Tibial nerve (tissue), 4 donors: ENCODE data around the gene TPRG1L. TPM values are rescaled to one million over a fixed set of nuclear protein-coding genes. Genes with fewer than 3 reads are reported as not detected.

ENCODE experiments used
- DNase-seq, 2 donors: peaks; one replicate each; pipeline ENCODE4 v3.0.0-alpha.2; 2019; ENCODE audit warnings: low spot score in 2 of 2
- H3K27ac ChIP-seq, 4 donors: fragments of 200-600 bp; sonication (generic) in 3 of 4; one replicate each; pipeline ENCODE4 v1.5.1; 2017 to 2019; ENCODE audit warnings: mild to moderate bottlenecking in 1 of 4
- H3K27me3 ChIP-seq, 2 donors: fragments of 200-600 bp; sonication (generic) in 1 of 2; one replicate each; pipeline versions ENCODE4 v1.5.1 to v1.6.0; 2017 to 2019
- H3K36me3 ChIP-seq, 3 donors: fragments of 200-600 bp; sonication (generic); one replicate each; pipeline ENCODE4 v1.5.1; 2018 to 2019
- H3K4me1 ChIP-seq, 4 donors: fragments of 200-600 bp; sonication (generic) in 3 of 4; one replicate each; pipeline ENCODE4 v1.5.1; 2017 to 2019
- H3K4me3 ChIP-seq, 4 donors: fragments of 200-600 bp; sonication (generic) in 3 of 4; one replicate each; pipeline ENCODE4 v1.5.1; 2017 to 2019; ENCODE audit warnings: mild to moderate bottlenecking in 1 of 4, moderate library complexity in 1 of 4
- H3K9me3 ChIP-seq, 4 donors: fragments of 200-600 bp; sonication (generic) in 3 of 4; one replicate each; pipeline ENCODE4 v1.5.1; 2017 to 2019
- EP300 ChIP-seq, 2 donors: sonication (generic); formaldehyde crosslinking; IDR thresholded peaks; one replicate each; pipeline ENCODE4 v1.6.1; 2017; ENCODE audit warnings: antibody characterized with exemption in 2 of 2, mild to moderate bottlenecking in 1 of 2
- POLR2A ChIP-seq, 2 donors: fragments of 450-650 bp; IDR thresholded peaks; one replicate each; pipeline ENCODE4 v1.6.1; 2017; ENCODE audit warnings: antibody characterized with exemption in 2 of 2, mild to moderate bottlenecking in 2 of 2, moderate library complexity in 2 of 2
- WGBS, 2 donors: methylation state at CpG; one replicate each; pipeline ENCODE4 v1.1.5; 2018; 5-methylcytosine and 5-hydroxymethylcytosine counted together
- total RNA-seq, 4 donors: library from RNA; depleted of rRNA; stranded (reverse); fragments of >200 nt; gene quantifications; one replicate each; pipeline ENCODE4 v1.1.0, GENCODE V29; 2016
- TF ChIP-seq, protein P1 (sequence below), 5 experiments: fragments of 200-600 bp in 3 of 5; fragments of 450-650 bp in 2 of 5; sonication (generic) in 3 of 5; IDR thresholded peaks; one replicate each; pipeline ENCODE4 v1.5.1; 2016 to 2019; ENCODE audit warnings: antibody characterized with exemption in 5 of 5, mild to moderate bottlenecking in 3 of 5, moderate library complexity in 2 of 5

The TPRG1L gene
- total RNA-seq, 4 donors from 2014 or later = 26.7 to 39.8 (median 34.7) TPM

DNA sequence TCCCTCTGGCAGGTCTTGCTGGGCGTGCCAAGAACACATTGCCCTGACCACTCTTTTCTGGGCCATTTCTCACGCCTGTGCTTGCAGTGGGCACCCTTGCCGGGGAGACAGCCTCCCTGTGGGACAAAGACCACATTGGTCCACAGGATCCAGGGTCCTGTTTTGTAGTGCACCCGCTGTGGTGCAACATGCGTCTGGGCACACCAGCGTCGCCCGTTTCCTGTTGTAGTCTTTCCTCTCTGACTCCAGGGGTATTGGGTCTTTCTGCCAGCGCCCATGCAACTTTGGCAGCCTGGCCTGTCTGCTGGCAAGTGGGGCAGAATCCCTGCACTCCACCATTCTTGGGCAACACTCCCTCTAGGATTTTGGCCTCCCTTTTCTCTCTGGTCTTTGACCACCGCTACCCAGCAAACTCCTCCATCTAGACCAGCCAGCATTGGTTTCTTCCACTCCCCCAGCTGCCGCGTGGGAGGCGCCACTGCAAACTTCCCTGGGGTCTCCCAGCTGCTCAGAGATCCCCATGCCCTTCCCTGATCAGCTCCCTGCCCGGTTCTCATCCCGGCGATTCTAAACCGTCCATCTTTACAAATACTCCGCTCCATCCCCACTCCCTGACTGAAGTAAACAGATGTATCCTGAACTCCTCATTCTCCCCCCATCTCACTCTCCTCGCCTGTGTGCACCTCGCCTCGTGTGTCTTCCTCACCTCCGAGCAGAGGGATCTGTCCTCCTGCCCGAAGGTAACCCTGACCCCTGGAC, 1.2 kb upstream of the TPRG1L start:
- no peak for TF ChIP-seq EP300 (IDR thresholded peaks at IDR 0.05)
- no peak for TF ChIP-seq POLR2A (IDR thresholded peaks at IDR 0.05)
- TF ChIP-seq, protein P1, sequence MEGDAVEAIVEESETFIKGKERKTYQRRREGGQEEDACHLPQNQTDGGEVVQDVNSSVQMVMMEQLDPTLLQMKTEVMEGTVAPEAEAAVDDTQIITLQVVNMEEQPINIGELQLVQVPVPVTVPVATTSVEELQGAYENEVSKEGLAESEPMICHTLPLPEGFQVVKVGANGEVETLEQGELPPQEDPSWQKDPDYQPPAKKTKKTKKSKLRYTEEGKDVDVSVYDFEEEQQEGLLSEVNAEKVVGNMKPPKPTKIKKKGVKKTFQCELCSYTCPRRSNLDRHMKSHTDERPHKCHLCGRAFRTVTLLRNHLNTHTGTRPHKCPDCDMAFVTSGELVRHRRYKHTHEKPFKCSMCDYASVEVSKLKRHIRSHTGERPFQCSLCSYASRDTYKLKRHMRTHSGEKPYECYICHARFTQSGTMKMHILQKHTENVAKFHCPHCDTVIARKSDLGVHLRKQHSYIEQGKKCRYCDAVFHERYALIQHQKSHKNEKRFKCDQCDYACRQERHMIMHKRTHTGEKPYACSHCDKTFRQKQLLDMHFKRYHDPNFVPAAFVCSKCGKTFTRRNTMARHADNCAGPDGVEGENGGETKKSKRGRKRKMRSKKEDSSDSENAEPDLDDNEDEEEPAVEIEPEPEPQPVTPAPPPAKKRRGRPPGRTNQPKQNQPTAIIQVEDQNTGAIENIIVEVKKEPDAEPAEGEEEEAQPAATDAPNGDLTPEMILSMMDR (IDR thresholded peaks at IDR 0.05) = no peak
- H3K4me3 ChIP-seq = peak overlapping the region; percentile 71 to 94 (median 85)
- peaks cover under 1 to 21% (median 12%) of the 10 kb centered on the region in 3 donors for H3K36me3 ChIP-seq
- peaks cover 2 to 51% (median 22%) of the 10 kb centered on the region in 4 donors for H3K4me1 ChIP-seq
- no peak for DNase-seq
- 29% methylated on average over 22 to 23 of the region's 23 CpGs for WGBS, 2 donors
- H3K9me3 ChIP-seq = no peaks in the 10 kb centered on the region
- H3K27me3 ChIP-seq = no peaks in the 10 kb centered on the region
- H3K27ac ChIP-seq = peak overlapping the region in 2 of 4 donors; percentile 68 to 88

DNA sequence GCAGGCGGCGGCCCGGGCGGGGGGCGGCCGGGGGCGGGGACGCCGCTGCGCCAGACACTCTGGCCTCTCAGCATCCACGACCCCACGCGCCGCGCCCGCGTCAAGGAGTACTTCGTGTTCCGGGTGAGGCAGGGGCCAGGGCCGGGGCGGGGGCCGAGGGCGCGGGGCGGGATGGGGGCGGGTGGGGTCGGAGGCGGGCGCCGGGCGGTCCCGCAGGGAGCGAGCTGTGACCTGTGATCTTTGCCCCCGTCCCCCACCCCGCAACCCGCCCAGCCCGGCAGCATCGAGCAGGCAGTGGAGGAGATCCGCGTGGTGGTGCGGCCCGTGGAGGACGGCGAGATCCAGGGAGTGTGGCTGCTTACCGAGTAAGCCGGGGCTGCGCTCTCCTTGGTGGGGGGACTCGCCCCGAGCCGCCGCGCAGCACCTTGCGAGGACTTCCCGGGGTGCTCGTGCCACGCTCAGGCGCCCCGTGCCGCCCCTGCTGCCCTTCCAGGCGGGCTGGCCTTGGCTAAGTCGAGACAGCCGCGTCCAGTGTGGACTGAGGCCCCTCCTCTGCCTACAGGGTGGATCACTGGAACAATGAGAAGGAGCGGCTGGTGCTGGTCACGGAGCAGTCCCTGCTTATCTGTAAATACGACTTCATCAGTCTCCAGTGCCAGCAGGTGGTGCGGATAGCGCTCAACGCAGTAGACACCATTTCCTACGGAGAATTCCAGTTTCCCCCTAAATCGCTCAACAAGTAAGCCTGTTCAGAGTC, 514 bp downstream of the TPRG1L start:
- peaks cover 2 to 38% (median 22%) of the 10 kb centered on the region in 3 donors for H3K36me3 ChIP-seq
- H3K27me3 ChIP-seq = no peaks in the 10 kb centered on the region
- no peak for DNase-seq
- H3K27ac ChIP-seq = peak overlapping the region; percentile 57 to 91 (median 83)
- TF ChIP-seq EP300 (IDR thresholded peaks at IDR 0.05) (no peak), POLR2A (IDR thresholded peaks at IDR 0.05) (no peak)
- TF ChIP-seq, protein P1 (IDR thresholded peaks at IDR 0.05) = no peak
- H3K4me1 ChIP-seq = peaks cover 0 to 42% (median 22%) of the 10 kb centered on the region in 4 donors
- no peaks in the 10 kb centered on the region for H3K9me3 ChIP-seq
- peak overlapping the region; percentile 58 to 94 (median 85) for H3K4me3 ChIP-seq
- WGBS, 2 donors = 8% methylated on average over 23 to 28 of the region's 71 CpGs

- Histone ChIP-seq H3K36me3 (peaks cover 2 to 45% (median 22%) of the 10 kb centered on the region in 3 donors), H3K27me3 (no peaks in the 10 kb centered on the region), H3K4me1 (peaks cover 0 to 38% (median 20%) of the 10 kb centered on the region in 4 donors), H3K4me3 (peak overlapping the region in 1 of 4 donors; percentile 81), H3K27ac (peak overlapping the region in 3 of 4 donors; percentile 57 to 91 (median 88)), H3K9me3 (no peaks in the 10 kb centered on the region)
- TF ChIP-seq EP300 (IDR thresholded peaks at IDR 0.05) (no peak), POLR2A (IDR thresholded peaks at IDR 0.05) (no peak)
- TF ChIP-seq, protein P1 (IDR thresholded peaks at IDR 0.05) = no peak
- WGBS, 2 donors = 76 to 77% methylated on average over 4 of the region's 4 CpGs
- no peak for DNase-seq
These were observed 1.2 kb downstream of the TPRG1L start for GRCh38 chr1:3626025-3626424.

DNA sequence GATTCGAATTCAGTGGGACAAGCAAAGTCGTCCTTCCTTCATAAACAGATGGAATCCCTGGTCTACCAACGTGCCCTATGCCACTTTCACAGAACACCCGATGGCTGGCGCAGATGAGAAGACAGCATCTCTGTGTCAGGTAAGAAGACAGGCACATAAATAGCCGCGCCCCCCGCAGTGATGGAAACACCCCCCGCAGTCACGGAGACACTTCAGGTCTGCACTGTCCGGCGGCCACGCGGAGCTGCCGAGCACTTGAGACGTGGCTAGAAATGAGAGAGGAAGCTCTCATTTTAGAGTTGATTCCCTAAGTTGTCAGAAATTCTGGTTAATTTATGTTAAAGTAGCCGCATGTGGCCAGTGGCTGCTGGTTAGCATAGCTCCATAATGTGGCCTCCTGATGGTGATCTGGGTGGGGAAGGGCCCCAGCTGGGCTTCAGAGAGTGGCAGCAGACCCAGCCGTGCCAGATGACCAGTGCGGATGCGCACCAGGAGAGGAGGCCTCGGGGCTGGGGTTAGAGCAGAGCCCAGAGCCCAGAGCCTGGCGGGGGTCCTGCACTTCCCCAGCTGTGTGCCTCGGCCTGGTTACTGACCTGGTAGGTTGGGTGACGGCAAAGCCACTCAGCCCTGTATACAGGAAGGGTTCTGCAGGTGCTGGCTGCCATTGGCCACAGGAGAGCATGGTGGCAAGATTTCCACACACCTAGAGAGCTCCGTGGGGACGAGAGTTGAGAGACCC, 2.9 kb downstream of the TPRG1L start:
- no peak for DNase-seq
- Histone ChIP-seq H3K36me3 (peaks cover 2 to 62% (median 25%) of the 10 kb centered on the region in 3 donors), H3K27ac (no peak overlapping the region), H3K27me3 (no peaks in the 10 kb centered on the region), H3K4me1 (peaks cover 0 to 30% (median 18%) of the 10 kb centered on the region in 4 donors), H3K9me3 (no peaks in the 10 kb centered on the region), H3K4me3 (no peak overlapping the region)
- WGBS, 2 donors = 92 to 95% methylated on average over 26 of the region's 26 CpGs
- TF ChIP-seq, protein P1 (IDR thresholded peaks at IDR 0.05) = no peak
- TF ChIP-seq EP300 (IDR thresholded peaks at IDR 0.05) = no peak
- TF ChIP-seq POLR2A (IDR thresholded peaks at IDR 0.05) = no peak
